GM19468 (cell line): ENCODE data around the gene TDRD9.

Source experiments
- ATAC-seq: cut with Tn5 transposase; IDR thresholded peaks from one replicate; pipeline ENCODE4 v1.9.1; 2021; ENCODE audit warnings: mild to moderate bottlenecking, moderate library complexity, moderate number of reproducible peaks; ENCODE audit not compliant: unreplicated experiment; ENCODE audit errors: extremely low read depth

Gene TDRD9

DNA sequence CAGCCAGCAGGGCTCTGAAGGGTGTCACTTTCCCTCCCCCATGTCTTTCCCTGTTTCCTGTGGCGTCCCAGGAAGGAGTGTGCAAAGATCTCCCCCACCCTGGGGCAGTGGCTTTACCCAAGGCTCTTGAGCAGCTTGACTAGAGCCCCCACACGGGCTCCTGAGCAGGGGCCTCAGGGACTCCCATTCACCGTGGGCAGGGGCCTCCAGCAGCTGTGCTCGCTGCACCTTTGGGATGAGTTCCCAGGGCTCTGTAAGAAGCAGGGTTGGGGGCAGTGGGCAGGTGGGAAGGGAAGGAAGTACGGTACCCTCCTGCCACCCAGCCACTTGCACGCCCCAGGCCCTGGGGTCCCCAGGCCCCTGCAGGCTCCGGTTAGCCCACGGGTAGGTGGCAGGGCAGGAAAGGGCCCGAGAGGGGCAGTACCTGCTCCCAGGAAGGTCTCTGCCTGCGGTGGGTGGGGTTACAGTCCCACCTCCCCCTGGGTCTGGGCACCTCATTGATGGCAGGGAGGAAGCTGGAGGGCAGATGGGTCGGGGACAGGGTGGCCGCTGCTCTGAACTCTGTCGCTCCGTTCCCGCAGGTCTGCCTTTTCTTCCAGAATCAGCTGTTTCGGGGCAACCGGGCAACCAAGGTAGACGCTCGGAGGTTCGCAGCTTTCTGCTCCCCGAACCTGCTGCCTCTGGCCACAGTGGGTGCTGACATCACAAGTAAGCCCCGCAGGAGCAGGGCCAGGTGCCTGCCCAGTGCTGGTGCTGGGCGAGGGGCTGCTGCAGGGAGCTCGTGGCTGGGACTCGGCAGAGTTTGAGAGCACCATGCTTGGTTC is 170.2 kb downstream of the TDRD9 start:
- no peak for ATAC-seq

DNA sequence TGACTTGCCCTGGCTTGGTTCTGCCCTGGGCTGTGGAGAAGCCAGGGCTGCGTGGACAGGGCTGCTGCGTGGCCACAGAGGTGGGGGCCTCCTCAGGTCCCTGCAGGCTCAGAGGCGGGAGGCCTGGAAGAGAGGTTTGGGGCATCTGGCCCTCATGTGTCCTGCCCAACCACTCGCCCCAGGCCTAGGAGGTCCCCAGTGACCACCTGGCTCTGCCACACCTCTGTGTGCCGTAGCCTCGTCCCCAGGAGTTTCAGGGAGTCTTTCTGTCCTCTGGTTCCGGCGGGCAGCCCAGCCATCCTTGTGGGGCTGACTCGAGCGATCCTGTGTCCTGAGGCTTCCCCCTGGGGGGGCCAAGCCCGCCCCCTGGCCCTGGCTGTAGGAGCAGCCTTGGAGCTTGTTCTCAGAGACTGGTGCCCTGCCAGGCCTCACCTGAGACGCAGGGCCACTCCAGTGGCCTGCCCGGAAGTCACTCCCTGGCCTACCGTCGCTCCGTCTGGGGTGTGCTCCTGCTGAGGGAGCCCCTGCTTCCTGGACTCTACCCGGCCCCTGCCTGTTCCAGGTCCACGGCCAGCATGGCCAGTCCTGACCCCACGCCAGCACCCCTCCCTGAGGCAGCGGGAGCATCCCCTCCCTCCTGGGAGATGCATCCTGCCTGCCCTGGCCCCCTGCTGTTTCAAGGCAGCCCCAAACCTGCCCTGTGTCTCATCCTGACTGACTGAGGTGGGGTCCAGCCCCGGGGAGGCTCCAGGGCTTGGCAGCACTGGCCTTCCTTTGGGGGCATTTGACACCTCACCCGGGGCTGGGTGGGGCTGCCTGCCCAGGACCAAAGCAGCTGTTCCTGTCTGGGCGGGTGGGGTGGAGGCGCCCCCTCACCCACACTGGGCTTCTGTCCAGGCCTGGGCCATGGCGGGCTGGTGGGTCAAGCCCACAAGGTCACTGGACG is 171.1 kb downstream of the TDRD9 start:
- no peak for ATAC-seq

DNA sequence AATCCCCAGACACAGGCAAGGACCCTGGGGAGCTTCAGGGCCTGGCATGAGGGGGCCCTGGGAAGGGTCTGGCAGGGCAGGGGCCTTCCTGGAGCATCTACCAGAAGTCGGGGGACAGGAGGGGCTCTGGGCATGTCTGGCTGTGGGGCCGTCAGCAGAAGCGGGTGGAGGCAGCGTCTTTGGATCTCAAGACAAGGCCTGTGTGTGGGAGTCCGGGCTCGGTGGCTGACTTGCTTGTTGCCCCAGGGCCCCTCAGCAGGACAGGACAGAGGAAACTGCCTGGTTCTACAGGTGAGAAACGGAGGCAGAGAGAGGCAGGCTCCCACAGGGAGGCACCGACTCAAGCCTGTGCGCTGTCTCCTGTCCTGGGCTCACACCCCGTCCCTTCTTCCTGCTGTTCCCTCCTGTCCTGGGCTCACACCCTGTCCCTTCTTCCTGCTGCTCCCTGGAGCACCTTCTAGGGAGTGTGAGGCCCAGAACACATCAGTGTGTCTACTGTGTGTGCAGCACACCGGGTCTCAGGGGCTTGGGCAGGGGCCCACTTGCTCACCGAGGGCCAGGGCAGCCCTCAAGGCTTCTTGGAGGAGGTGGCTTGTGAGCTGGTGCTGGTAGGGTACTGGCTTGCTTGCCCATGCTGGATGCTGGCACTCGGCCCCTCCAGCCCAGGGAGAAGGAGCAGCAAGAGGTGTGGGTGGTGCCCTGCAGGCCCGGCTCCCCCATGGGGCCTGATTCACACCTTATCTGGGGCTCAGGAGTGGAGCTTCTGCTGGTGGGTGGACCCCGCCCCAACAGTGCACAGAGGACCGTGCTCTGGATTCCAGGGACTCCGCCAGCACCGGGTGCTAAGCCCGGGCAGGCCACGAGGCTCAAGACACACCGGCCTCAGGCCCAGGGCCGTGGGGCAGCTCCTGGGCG is 172.2 kb downstream of the TDRD9 start:
- ATAC-seq = no peak

DNA sequence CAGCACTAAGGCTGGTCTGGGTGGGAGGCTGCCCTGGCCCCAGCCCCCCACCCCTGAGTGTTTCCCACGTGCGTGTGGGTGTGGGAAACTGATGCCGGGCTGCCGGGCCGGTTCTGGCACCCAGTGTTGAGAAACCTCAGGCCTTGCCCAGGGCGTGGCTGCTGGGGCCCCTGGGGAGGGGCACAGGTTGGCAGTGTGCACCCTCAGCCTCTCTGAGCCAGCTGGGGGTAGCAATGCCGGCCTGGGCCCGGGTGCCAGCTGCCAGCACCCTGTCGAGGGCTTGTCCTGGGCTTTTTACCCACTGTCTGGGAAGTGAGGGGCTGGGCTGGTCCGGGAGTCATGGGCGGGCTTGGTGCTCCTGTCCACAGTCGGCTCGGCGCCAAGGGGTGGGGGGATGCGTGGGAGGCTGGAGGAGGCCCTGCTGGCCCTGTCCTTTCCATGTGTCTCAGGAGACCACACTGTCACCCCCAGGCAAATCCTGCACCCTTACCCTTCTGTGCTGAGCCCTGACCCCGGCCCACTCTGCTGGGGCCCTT is 172.9 kb downstream of the TDRD9 start:
- ATAC-seq = no peak

DNA sequence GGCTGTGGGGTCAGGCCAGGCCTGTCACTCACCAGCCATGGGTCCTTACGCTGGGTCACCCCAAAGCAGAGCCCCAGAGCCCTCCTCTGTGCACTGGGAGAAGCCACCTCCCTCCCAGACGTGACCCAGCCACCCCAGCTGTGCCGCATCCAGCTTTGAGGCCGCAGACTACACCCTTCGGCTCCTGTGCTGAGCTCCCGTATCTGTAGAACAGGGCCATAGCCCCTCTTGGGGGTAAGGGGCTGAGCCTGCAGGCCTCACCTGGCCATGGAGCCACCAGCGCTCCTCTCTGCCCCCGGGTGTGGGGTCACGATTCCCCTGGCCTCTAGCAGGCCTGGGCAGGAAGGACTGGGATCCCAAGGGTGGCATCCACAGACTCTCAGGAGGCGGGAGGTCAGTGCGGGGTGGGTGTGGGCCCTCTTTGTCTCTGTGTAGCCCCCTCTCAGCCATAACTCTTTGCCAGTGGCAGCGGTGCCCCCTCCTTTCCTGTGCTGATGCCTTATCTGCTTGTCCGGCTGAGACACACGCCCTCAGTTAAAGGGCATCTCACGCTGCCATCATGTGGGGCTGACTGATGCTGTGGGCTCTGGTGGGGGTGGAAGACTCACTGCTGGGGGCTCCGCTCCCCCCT is 173.5 kb downstream of the TDRD9 start:
- no peak for ATAC-seq
